CD1c-positive myeloid dendritic cell (primary cell): ENCODE results near the gene DHX38.
A peak's percentile ranks its signal among the peaks of the same experiment; 100 is the strongest.

ENCODE experiments used
- DNase-seq: peaks from one replicate; pipeline ENCODE4 v3.0.0-alpha.2; 2016; ENCODE audit errors: extremely low spot score

Gene DHX38

DNA sequence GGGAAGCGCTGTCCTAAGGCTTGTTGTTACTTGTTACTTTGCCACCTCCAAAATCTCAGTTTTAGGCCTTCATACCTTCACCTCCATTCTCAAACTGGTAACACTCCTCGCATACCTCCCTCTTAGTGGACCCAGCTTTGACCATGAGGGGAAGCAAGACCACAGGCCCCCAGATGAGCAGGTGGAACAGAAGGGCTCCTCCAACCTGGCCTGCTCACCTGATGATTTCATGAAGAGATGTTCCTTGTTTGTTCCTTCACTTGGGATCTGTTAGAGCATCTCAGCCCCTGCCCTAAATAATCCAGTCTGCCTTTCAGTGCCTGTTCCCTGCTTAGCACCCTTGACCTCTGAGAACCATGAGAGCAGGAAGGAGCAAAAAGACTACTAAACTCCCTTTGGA is 28.7 kb downstream of the DHX38 start:
- no peak for DNase-seq

DNA sequence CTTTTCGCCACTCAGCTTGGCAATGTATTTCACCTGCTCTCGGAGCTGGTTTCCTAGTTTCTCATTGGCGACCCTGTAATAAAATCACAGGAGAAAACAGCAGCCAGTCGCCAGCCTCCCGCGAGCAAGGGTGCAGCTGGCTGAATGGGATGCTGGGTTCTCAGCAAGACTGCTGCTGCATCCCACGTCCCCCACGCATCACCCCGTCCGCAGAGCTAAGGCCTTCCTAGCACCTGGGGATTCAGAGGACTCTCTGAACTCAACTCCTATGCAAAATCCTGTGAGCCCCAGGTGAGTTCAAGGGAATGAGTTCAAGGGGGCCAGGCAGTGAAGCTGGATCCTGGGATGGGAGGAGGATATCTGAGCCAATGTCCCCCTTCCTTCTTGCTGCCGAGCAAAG is 29.3 kb downstream of the DHX38 start:
- no peak for DNase-seq

GRCh38 chr16:72123426-72123825 is 29.8 kb downstream of the DHX38 start:
- DNase-seq = no peak

- DNase-seq = no peak
These were observed 30.5 kb downstream of the DHX38 start for GRCh38 chr16:72124148-72124547.

DNA sequence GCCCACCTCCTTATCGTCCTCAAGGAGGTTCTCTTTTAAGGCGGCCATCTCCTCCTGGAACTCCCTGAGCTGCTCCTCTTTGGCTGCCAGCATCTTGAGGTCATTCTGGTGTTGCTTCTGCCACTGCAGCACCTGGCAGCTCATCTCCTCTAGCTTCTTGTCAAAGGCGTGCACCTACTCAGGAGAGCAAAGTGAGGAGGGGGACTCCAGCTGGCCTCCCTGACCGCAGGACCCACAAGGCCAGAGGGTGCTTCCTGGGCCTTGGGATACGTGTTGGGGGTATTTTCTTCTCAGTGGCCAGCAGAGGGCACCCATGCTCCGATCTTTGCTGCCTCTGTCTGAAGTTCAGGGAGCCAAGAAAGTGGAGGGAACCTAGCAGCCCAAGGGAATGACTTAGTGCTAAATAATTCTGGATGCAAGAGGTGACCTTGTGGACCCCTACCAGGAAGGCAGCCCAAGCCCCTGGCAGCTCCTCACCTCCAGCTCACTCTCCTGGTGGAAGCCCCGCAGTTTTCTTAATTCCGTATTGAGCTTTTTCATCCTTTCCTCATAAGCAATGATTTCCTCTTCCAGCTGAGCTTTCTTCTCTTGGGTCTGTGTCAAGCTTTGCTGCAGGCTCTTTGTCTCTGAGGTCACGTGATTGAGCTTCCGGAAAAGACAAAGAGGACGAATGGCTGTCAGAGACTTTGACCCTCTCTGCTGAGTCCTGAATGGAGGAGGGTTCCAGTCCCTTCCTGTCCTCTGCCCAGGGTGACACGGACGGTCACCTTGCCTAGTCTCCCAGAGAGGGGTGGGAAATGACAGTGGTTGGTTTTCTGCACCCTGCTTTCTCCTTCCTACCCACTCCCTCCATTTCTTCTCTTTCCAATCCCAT is 31.4 kb downstream of the DHX38 start:
- DNase-seq = peak; percentile 78

GRCh38 chr16:72125635-72126428 is 32.2 kb downstream of the DHX38 start:
- DNase-seq = peak; percentile 76

DNA sequence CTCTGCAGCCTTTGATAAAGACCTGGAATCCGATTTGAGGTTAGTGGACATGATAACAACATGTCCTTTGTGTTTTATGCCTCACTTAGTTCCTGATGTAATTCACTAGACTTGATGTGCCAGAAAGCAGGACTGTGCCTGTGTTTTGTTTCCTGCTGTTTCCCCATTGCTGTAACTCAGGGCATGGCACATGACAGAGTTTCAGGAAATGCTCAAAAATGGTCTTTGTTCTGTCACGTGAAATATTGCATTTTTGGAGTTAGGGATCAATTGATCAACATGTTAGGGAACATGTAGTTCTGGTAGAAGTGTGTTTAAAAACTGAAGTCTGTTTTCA is 32.8 kb downstream of the DHX38 start:
- peak; percentile 62 for DNase-seq

DNA sequence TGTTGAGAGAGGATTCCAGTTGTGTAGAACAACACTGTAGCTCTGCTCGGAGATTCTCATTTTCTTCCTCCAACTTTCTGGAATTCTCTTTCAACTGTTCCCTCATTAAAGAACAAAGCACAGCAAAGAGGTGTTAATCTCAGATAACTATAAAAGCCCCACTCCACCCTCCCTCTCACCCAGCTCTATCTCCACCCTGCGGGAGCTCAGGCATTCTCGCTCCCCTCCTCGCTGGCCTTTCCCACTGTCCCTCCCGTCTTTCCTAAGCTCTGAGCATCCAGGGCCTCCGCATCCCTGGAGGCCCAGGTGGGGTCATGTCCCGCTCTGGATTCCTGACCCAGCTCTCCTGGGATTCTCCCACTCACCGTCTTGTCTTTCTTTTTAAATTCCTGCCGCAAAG is 35.1 kb downstream of the DHX38 start:
- DNase-seq = no peak

DNA sequence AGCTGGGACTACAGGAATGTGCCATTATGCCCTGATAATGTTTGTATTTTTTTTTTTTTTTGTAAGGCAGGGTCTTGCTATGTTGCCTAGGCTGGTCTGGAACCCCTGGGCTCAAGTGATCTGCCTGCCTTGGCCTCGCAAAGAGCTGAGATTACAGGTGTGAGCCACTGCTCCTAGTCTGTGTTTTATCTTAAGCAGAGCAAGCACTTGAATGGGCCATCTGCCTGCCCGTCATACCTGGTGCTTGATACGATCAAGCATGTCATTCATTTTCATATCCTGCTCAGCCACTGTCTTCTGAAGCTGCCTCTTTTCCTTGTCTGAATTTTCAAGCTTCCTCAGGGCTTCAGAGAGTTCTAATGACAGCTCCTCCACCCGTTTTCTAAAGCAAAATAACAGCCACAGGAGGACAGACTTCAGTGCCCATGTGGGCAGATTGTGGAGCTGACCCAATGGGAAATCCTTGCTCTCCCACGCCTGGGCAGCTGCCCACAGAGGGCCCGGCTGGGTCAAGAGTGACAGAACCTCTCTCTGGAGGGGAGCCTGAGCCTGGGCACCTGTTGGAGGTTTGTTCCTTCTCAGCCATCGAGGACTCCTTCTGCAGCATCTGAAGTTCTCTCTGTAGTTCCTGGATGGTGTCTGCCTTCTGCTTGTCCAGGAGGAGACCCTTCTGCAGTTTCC is 36.5 kb downstream of the DHX38 start:
- peak; percentile 64 for DNase-seq

- DNase-seq = peak; percentile 96
These were observed 37.4 kb downstream of the DHX38 start for GRCh38 chr16:72131036-72131435.

DNA sequence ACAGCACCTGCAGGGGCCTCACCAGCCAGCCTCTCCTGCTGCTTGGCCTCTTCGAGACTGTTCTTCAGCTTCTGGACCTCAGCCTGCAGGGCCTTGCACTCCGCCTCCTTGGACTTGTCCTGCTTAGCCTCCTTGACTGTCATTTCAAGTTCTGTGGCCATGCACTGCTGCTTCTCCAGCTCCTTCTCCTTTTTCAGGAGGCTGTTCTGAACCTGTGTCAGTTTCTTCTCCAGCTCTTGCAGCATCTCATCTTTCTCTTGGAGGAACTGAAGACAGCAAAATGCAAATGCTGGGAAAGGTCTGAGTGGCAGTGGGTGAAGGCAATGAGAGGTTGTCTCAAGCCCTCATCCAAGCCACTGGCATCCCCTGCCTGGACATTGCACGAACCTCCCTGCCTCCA is 39.1 kb downstream of the DHX38 start:
- peak; percentile 44 for DNase-seq

DNA sequence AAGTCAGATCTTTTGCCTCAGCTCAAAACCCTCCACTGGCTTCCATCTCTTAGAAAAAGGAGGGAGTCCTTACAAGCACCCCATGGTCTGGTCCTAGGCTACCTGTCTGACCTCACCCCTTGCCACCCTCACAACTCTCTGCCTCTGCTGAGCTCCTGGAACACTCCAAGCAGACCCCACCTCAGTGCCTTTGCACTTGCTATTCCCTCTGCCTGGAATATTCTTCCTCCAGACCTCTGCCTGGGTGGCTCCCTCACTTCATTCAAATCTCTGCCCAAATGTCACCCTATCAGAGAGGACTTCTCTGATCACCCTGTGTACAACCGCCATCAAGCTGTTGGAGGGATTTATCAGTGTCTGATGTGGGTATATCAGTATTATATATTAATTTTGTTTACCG is 40.9 kb downstream of the DHX38 start:
- no peak for DNase-seq

DNA sequence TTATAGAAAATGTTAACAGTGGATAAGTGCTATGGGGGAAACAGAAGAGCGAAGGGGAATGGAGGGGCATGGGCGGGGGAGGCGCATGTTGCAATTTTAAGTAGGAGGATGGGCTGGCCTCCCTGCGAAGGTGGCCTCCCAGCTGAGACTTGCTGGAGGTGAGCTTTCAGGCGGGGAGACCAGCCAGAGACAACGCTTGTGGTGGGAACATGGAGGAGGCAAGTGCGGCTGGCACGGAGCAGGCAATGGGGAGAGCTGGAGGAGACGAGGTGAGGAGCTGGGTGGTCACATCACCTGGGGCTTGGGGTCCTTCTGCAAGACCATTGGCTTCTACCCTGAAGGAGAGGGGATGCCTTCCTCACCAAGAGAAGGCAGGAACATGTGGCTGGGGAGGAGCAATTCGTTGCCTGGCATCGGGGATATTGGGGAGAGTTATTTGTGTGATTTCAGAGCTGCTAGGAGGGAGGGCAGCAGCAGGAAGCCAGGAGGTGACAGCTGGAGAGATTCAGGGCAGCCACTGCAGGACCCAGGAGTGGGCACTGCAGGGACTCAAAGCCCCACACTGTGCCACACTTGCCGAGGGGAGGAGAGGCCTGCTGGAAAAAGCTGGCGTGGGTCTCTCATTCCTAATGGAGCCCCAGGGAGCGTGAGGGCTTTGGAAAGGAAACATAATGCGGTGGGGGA is 43.9 kb downstream of the DHX38 start:
- DNase-seq = no peak

DNA sequence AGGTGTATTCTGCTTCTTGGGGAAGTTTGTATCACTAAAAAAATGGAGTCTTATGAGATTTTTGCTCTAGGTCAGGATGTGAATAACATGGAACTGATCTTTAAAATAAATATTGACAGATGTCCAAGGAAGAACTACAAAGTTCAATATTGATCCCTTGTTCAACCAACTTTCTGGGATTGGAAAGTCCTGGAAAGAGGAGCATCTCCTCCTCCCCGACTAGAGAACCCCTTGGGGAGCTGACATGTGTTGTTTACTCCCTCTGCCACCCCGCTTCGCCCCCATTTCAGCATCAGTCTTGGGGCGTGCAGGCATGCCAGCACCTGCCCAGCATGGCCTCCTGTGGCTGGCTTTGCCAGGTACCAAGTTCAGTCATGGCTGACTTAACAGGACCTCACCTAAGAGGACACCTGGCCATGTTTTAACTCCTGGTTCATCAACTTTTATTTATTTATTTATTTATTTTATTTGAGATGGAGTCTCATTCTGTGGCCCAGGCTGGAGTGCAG is 44.5 kb downstream of the DHX38 start:
- no peak for DNase-seq

GRCh38 chr16:72139908-72140307 is 46.3 kb downstream of the DHX38 start:
- DNase-seq = no peak

DNA sequence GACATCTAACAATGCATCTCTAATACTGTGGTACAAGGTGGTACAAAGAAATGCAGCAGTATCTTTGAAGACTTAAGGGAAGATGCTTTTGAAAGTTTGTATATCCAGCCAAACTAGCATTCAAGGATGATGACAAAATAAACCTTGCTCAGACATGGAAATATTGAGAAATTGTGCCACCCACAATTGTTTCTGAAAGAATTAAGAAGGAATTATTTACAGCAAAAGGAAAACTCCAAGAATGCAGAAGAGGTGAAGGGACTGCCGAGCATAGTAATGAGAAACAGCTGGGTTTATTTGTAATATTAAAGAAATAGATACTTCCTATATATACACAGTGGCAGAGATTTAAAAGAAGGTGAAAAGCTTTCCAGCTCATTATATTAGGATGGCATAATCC is 48.8 kb downstream of the DHX38 start:
- DNase-seq = no peak

GRCh38 chr16:72149676-72150464 is 56.2 kb downstream of the DHX38 start:
- DNase-seq = no peak

DNA sequence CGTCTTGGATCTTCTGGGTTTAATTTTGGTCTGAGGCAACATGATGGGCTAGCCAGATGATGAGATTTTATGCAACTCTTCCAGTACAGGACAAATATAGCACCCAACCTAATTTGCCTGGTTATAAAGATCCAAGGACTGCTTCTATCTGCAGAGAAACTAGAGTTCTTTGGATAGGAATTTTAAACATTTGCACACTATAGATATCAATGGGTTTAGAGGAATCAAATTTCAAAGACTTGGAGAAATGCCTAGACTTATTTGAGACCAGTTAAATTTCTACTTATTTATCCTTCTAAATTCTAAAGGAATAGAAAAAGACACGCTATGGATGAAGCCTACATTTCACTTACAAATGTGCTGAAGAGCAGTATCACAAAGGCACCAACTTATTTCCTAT is 65.7 kb downstream of the DHX38 start:
- no peak for DNase-seq

DNA sequence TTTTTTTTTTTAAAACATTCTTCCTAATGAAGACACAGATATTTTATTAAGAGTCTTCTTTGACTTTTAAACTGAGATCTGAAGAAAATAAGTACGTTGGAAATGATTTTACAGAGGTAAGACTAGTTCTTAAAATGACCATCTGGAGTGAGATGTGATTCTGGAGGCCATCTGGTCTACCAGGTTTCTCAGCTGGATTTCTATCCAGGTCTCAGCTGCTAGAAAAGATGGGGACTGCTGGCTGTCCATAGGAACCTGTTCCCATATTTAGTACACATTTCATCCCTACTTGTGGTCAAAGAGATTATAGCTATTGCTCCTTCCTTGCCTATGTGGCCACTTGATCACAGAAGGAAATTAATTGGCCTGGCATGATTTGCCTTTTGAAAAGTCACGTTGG is 66.2 kb downstream of the DHX38 start:
- DNase-seq = no peak

- no peak for DNase-seq
These were observed 68.6 kb downstream of the DHX38 start for GRCh38 chr16:72162105-72162692.
